Lower leg skin (tissue), 3 donors: ENCODE measurements around the gene RGS7.

ENCODE experiments used
- CTCF ChIP-seq, 3 donors: fragments of 450-650 bp; IDR thresholded peaks; one replicate each; pipeline ENCODE4 v1.5.1; 2016; ENCODE audit warnings: antibody characterized with exemption in 3 of 3, mild to moderate bottlenecking in 3 of 3, moderate library complexity in 2 of 3
- POLR2A ChIP-seq, 2 donors: fragments of 450-650 bp; IDR thresholded peaks; one replicate each; pipeline ENCODE4 v1.6.1; 2016 to 2017; ENCODE audit warnings: antibody characterized with exemption in 2 of 2, mild to moderate bottlenecking in 1 of 2, moderate library complexity in 1 of 2

- TF ChIP-seq CTCF (IDR thresholded peaks at IDR 0.05) (no peak), POLR2A (IDR thresholded peaks at IDR 0.05) (no peak)
Observed at GRCh38 chr1:241090798-241091197, 266.2 kb downstream of the RGS7 start.
